Loucy (cell line): Measurements from ENCODE around the gene DMRTA2.

ENCODE experiments used
- H2AFZ ChIP-seq: fragments of 200-600 bp; sonication (generic); 2 replicates; pipeline ENCODE4 v1.6.0; 2016; ENCODE audit warnings: antibody characterized with exemption, mild to moderate bottlenecking, low read length, moderate library complexity
- H3F3A ChIP-seq: fragments of 200-600 bp; 2 replicates; pipeline ENCODE4 v1.6.0; 2016; ENCODE audit warnings: antibody characterized with exemption, low read depth, mild to moderate bottlenecking
- H3K27me3 ChIP-seq: fragments of 200-600 bp; sonication (generic); 2 replicates; pipeline ENCODE4 v1.6.1; 2014; ENCODE audit warnings: low read length, mild to moderate bottlenecking; ENCODE audit not compliant: insufficient read depth, poor library complexity, severe bottlenecking
- H3K36me3 ChIP-seq: fragments of 200-600 bp; sonication (generic); 2 replicates; pipeline ENCODE4 v1.6.1; 2016; ENCODE audit warnings: low read length; ENCODE audit not compliant: insufficient read depth
- H3K4me1 ChIP-seq: fragments of 200-600 bp; sonication (generic); 2 replicates; pipeline ENCODE4 v1.5.1; 2014; ENCODE audit warnings: low read length, mild to moderate bottlenecking; ENCODE audit not compliant: insufficient read depth, poor library complexity, severe bottlenecking
- H3K4me2 ChIP-seq: fragments of 200-600 bp; sonication (generic); 2 replicates; pipeline ENCODE4 v1.6.0; 2014; ENCODE audit warnings: antibody characterized with exemption, low read length, low read depth, mild to moderate bottlenecking; ENCODE audit not compliant: poor library complexity, severe bottlenecking
- H3K4me3 ChIP-seq: fragments of 200-600 bp; sonication (generic); 2 replicates; pipeline ENCODE4 v1.5.1; 2014; ENCODE audit warnings: low read length, mild to moderate bottlenecking, mixed read lengths; ENCODE audit not compliant: poor library complexity, severe bottlenecking
- H3K79me2 ChIP-seq: fragments of 200-600 bp; sonication (generic); 2 replicates; pipeline ENCODE4 v1.6.1; 2014; ENCODE audit warnings: low read length; ENCODE audit not compliant: insufficient read depth
- H3K9ac ChIP-seq: fragments of 200-600 bp; sonication (generic); 2 replicates; pipeline ENCODE4 v1.6.0; 2014; ENCODE audit warnings: mild to moderate bottlenecking, low read depth, low read length, moderate library complexity; ENCODE audit not compliant: poor library complexity, severe bottlenecking
- H3K9me2 ChIP-seq: fragments of 200-600 bp; sonication (generic); replicated peaks from 2 replicates; pipeline ENCODE4 v1.6.1; 2016; ENCODE audit warnings: low read depth, low read length, mixed read lengths
- H3K9me3 ChIP-seq: fragments of 200-600 bp; sonication (generic); 2 replicates; pipeline ENCODE4 v1.6.1; 2014; ENCODE audit warnings: mild to moderate bottlenecking, antibody characterized with exemption, low read length, low read depth; ENCODE audit not compliant: insufficient read depth
- H4K20me1 ChIP-seq: fragments of 200-600 bp; sonication (generic); 2 replicates; pipeline ENCODE4 v1.6.0; 2014; ENCODE audit warnings: antibody characterized with exemption, low read length, mild to moderate bottlenecking; ENCODE audit not compliant: insufficient read depth, poor library complexity, severe bottlenecking
- CTCF ChIP-seq: fragments of 200-600 bp; sonication (generic); conservative IDR thresholded peaks from 2 replicates; pipeline ENCODE4 v1.5.1; 2014; ENCODE audit warnings: mild to moderate bottlenecking, antibody characterized with exemption, low read length
- EZH2phosphoT487 ChIP-seq: fragments of 200-600 bp; IDR thresholded peaks from 2 replicates; pipeline ENCODE4 v1.6.1; 2018; ENCODE audit warnings: antibody characterized with exemption, mild to moderate bottlenecking, moderate library complexity, borderline replicate concordance

The DMRTA2 gene

DNA sequence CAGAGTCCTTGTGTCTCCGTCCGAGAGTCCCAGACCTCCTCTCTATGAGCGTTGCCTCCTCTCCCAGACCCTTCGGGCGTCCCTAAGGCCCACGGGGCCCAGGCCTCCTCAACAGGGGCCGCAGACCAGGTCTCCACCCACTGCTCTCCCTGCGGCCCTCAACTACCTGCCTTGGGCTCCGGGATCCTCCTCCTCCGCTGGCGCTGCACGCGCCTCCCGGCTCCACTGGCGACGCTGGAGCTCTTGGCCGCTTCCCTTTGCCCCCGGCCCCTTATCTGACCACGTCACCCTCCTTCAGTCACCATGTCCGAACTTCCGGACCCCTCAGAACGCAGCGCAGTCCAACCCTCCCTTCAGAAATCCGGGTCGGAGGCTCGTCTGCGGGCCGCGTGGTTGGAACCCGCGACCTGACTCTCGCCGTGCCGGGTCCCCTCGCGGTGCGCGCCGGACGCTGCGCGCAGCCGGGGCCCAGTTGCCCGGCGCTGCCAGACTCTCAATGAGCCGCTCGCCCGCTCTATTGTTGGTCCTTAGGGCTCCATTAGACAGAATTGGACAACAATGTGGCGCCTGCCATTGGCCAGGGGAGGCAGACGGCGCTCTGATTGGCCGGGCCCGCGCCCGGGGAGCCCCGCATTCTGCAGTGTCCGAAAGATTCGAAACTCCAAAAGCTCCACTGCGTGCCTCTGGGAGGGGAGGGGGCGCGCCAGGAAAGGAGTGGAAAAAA, at the start of gene DMRTA2:
Gene DMRTA2, minus strand, starts transcription at position 498 of the 724 bp plus-strand sequence. CDS start 1,907 bp downstream, outside the sequence.
- no peaks in the 10 kb centered on the region for H3K9me3 ChIP-seq
- H2AFZ ChIP-seq, result no peak within 1 kb of the TSS
- no peaks in the 10 kb centered on the region for H3K4me1 ChIP-seq
- H3K9ac ChIP-seq, result no peak within 1 kb of the TSS
- H4K20me1 ChIP-seq, result no peaks in the 10 kb centered on the region
- H3F3A ChIP-seq, result no peaks in the 10 kb centered on the region
- TF ChIP-seq CTCF, result no peak
- TF ChIP-seq EZH2phosphoT487, result no peak
- H3K4me2 ChIP-seq, result no peak within 1 kb of the TSS
- no peaks in the 10 kb centered on the region for H3K27me3 ChIP-seq
- no peaks in the 10 kb centered on the region for H3K79me2 ChIP-seq
- no peaks in the 10 kb centered on the region for H3K36me3 ChIP-seq
- no peaks in the 10 kb centered on the region for H3K9me2 ChIP-seq
- no peak within 1 kb of the TSS for H3K4me3 ChIP-seq

GRCh38 chr1:50471967-50472366, 48.7 kb upstream of the DMRTA2 start:
- Histone ChIP-seq H3K79me2 (no peaks in the 10 kb centered on the region), H3K27me3 (no peaks in the 10 kb centered on the region), H3K36me3 (peaks cover 20% of the 10 kb centered on the region; the same call in 1 of the 2 replicates), H4K20me1 (no peaks in the 10 kb centered on the region), H3F3A (no peaks in the 10 kb centered on the region), H2AFZ (no peak overlapping the region), H3K9me2 (no peaks in the 10 kb centered on the region), H3K4me3 (no peak overlapping the region), H3K9me3 (no peaks in the 10 kb centered on the region), H3K4me2 (no peak overlapping the region), H3K9ac (no peak overlapping the region), H3K4me1 (no peaks in the 10 kb centered on the region)
- TF ChIP-seq CTCF, result no peak
- no peak for TF ChIP-seq EZH2phosphoT487

- H3K27me3 ChIP-seq, result no peaks in the 10 kb centered on the region
- H3K79me2 ChIP-seq, result no peaks in the 10 kb centered on the region
- no peaks in the 10 kb centered on the region for H3K9me3 ChIP-seq
- peaks cover 14% of the 10 kb centered on the region for H3K4me1 ChIP-seq
- no peak for TF ChIP-seq CTCF
- no peak for TF ChIP-seq EZH2phosphoT487
- no peaks in the 10 kb centered on the region for H4K20me1 ChIP-seq
- no peak overlapping the region for H3K9ac ChIP-seq
- H3K4me3 ChIP-seq, result no peak overlapping the region
- peaks cover 4% of the 10 kb centered on the region; the same call in 1 of the 2 replicates for H3F3A ChIP-seq
- no peaks in the 10 kb centered on the region for H3K9me2 ChIP-seq
- no peak overlapping the region for H2AFZ ChIP-seq
- H3K4me2 ChIP-seq, result no peak overlapping the region
- H3K36me3 ChIP-seq, result no peaks in the 10 kb centered on the region
Observed at GRCh38 chr1:50462964-50463363, 39.7 kb upstream of the DMRTA2 start.
